Sigmoid colon (tissue), 4 donors: ENCODE results near the gene MED23.

ENCODE experiments used
- POLR2A ChIP-seq, 2 donors: fragments of 450-650 bp; IDR thresholded peaks; one replicate each; pipeline ENCODE4 v1.6.1; 2016; ENCODE audit warnings: antibody characterized with exemption in 2 of 2, mild to moderate bottlenecking in 2 of 2, moderate library complexity in 2 of 2
- POLR2AphosphoS5 ChIP-seq, 4 donors: sonication (generic); formaldehyde crosslinking; IDR thresholded peaks; one replicate each; pipeline ENCODE4 v1.6.1; 2017; ENCODE audit warnings: antibody characterized with exemption in 4 of 4
- TF ChIP-seq, protein P1 (sequence below), 4 experiments: fragments of 450-650 bp in 3 of 4; fragments of 200-600 bp in 1 of 4; IDR thresholded peaks; one replicate each; pipeline ENCODE4 v1.5.1; 2016 to 2019; ENCODE audit warnings: antibody characterized with exemption in 4 of 4, mild to moderate bottlenecking in 3 of 4, moderate library complexity in 2 of 4

DNA sequence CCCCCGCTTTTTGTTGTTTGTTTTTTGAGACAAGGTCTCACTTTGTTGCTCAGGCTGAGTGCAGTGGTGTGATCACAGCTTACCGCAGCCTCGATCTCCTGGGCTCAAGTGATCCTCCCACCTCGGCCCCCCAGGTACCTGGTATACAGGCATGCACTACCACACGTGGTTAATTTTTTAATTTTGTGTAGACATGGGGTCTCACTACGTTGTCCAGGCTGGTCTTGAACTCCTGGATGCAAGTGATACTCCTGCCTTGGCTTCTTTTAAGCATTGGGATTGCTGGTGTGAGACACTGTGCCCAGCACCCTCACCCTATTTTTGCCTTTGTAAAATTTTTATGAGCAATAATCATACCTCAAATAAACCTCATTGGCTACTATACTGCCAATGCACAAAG is 14.5 kb upstream of the MED23 start:
- TF ChIP-seq POLR2AphosphoS5 (IDR thresholded peaks at IDR 0.05) (no peak), POLR2A (IDR thresholded peaks at IDR 0.05) (no peak)
- TF ChIP-seq, protein P1, sequence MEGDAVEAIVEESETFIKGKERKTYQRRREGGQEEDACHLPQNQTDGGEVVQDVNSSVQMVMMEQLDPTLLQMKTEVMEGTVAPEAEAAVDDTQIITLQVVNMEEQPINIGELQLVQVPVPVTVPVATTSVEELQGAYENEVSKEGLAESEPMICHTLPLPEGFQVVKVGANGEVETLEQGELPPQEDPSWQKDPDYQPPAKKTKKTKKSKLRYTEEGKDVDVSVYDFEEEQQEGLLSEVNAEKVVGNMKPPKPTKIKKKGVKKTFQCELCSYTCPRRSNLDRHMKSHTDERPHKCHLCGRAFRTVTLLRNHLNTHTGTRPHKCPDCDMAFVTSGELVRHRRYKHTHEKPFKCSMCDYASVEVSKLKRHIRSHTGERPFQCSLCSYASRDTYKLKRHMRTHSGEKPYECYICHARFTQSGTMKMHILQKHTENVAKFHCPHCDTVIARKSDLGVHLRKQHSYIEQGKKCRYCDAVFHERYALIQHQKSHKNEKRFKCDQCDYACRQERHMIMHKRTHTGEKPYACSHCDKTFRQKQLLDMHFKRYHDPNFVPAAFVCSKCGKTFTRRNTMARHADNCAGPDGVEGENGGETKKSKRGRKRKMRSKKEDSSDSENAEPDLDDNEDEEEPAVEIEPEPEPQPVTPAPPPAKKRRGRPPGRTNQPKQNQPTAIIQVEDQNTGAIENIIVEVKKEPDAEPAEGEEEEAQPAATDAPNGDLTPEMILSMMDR (IDR thresholded peaks at IDR 0.05), result no peak
